H9 (cell line): ENCODE measurements around the gene MKRN2OS. TPM values are rescaled to one million over a fixed set of nuclear protein-coding genes. Genes with fewer than 3 reads are reported as not detected.
A peak's percentile ranks its signal among the peaks of the same experiment; 100 is the strongest.

Source experiments
- DNase-seq: peaks from one replicate; pipeline ENCODE4 v3.0.0-alpha.2; 2017
- H2AFZ ChIP-seq: one replicate; pipeline ENCODE4 v1.6.1; 2013; ENCODE audit warnings: mild to moderate bottlenecking, low read length, control low read depth, moderate library complexity
- H2AK5ac ChIP-seq: 2 replicates; pipeline ENCODE4 v1.6.1; 2013; ENCODE audit warnings: low read length, control low read depth, mixed read lengths; ENCODE audit not compliant: insufficient read length
- H2BK120ac ChIP-seq: one replicate; pipeline ENCODE4 v1.6.1; 2013; ENCODE audit warnings: low read depth, mild to moderate bottlenecking, low read length, control low read depth, inconsistent platforms; ENCODE audit not compliant: poor library complexity, severe bottlenecking
- H2BK12ac ChIP-seq: 2 replicates; pipeline ENCODE4 v1.6.1; 2013; ENCODE audit warnings: low read length, control low read depth, mixed read lengths, low read depth; ENCODE audit not compliant: insufficient read length
- H2BK15ac ChIP-seq: 2 replicates; pipeline ENCODE4 v1.6.1; 2013; ENCODE audit warnings: low read depth, low read length, control low read depth
- H2BK20ac ChIP-seq: one replicate; pipeline ENCODE4 v1.6.1; 2013; ENCODE audit warnings: low read depth, mild to moderate bottlenecking, low read length, control low read depth, inconsistent platforms; ENCODE audit not compliant: poor library complexity, severe bottlenecking
- H2BK5ac ChIP-seq: 2 replicates; pipeline ENCODE4 v1.6.1; 2013; ENCODE audit warnings: low read length, control low read depth, mixed read lengths; ENCODE audit not compliant: insufficient read length
- H3K14ac ChIP-seq: 2 replicates; pipeline ENCODE4 v1.6.1; 2013; ENCODE audit warnings: low read length, control low read depth; ENCODE audit not compliant: insufficient read depth
- H3K18ac ChIP-seq: 2 replicates; pipeline ENCODE4 v1.6.1; 2013; ENCODE audit warnings: low read depth, mild to moderate bottlenecking, mixed read lengths, low read length, control low read depth; ENCODE audit not compliant: insufficient read length
- H3K23ac ChIP-seq: 2 replicates; pipeline ENCODE4 v1.6.1; 2013; ENCODE audit warnings: low read length, control low read depth, mixed read lengths, low read depth; ENCODE audit not compliant: insufficient read length
- H3K23me2 ChIP-seq: 2 replicates; pipeline ENCODE4 v1.6.1; 2013; ENCODE audit warnings: low read depth, mild to moderate bottlenecking, mixed read lengths, low read length, control low read depth; ENCODE audit not compliant: insufficient read length, poor library complexity, severe bottlenecking
- H3K27ac ChIP-seq: 2 replicates; pipeline ENCODE4 v1.5.1; 2013; ENCODE audit warnings: low read length, control low read depth, mixed read lengths, low read depth; ENCODE audit not compliant: insufficient read length
- H3K27me3 ChIP-seq: 2 replicates; pipeline ENCODE4 v1.6.1; 2013; ENCODE audit warnings: low read length, control low read depth, inconsistent platforms; ENCODE audit not compliant: insufficient read depth
- H3K4ac ChIP-seq: 2 replicates; pipeline ENCODE4 v1.6.1; 2013; ENCODE audit warnings: low read depth, mild to moderate bottlenecking, control low read depth, inconsistent platforms, low read length, moderate library complexity
- H3K4me1 ChIP-seq: 2 replicates; pipeline ENCODE4 v1.6.1; 2013; ENCODE audit warnings: low read length, control low read depth, inconsistent platforms; ENCODE audit not compliant: insufficient read depth
- H3K4me2 ChIP-seq: 2 replicates; pipeline ENCODE4 v1.6.1; 2013; ENCODE audit warnings: low read length, control low read depth, mixed read lengths; ENCODE audit not compliant: insufficient read length, insufficient read depth
- H3K56ac ChIP-seq: 2 replicates; pipeline ENCODE4 v1.6.1; 2013; ENCODE audit warnings: low read depth, mild to moderate bottlenecking, mixed read lengths, low read length, control low read depth; ENCODE audit not compliant: insufficient read length
- H3K79me1 ChIP-seq: 2 replicates; pipeline ENCODE4 v1.6.1; 2013; ENCODE audit warnings: low read depth, mild to moderate bottlenecking, moderate library complexity, low read length, control low read depth, inconsistent platforms; ENCODE audit not compliant: insufficient read depth, poor library complexity, severe bottlenecking
- H3K79me2 ChIP-seq: 2 replicates; pipeline ENCODE4 v1.6.1; 2013; ENCODE audit warnings: low read length, control low read depth, inconsistent platforms; ENCODE audit not compliant: insufficient read depth
- H3K9ac ChIP-seq: 2 replicates; pipeline ENCODE4 v1.6.1; 2013; ENCODE audit warnings: low read length, control low read depth, mixed read lengths; ENCODE audit not compliant: insufficient read length; ENCODE audit errors: extremely low read depth
- H3K9me3 ChIP-seq: one replicate; pipeline ENCODE4 v1.6.1; 2013; ENCODE audit warnings: low read depth, low read length, inconsistent platforms; ENCODE audit not compliant: control insufficient read depth
- H3T11ph ChIP-seq: one replicate; pipeline ENCODE4 v1.6.1; 2013; ENCODE audit warnings: mild to moderate bottlenecking, low read length, control low read depth, inconsistent platforms
- H4K20me1 ChIP-seq: one replicate; pipeline ENCODE4 v1.6.1; 2013; ENCODE audit not compliant: control insufficient read depth, insufficient read length, insufficient read depth
- H4K5ac ChIP-seq: 2 replicates; pipeline ENCODE4 v1.6.1; 2013; ENCODE audit warnings: low read depth, mild to moderate bottlenecking, mixed read lengths, low read length, control low read depth; ENCODE audit not compliant: insufficient read length
- H4K8ac ChIP-seq: replicated peaks from 2 replicates; pipeline ENCODE4 v1.6.1; 2013; ENCODE audit warnings: low read length, control low read depth, mixed read lengths, low read depth; ENCODE audit not compliant: insufficient read length
- H4K91ac ChIP-seq: 2 replicates; pipeline ENCODE4 v1.6.1; 2013; ENCODE audit warnings: low read depth, mild to moderate bottlenecking, moderate library complexity, mixed read lengths, low read length, control low read depth; ENCODE audit not compliant: insufficient read length
- H3K27ac Mint-ChIP-seq, 3 experiments: 2 replicates in 2 of 3; 3 replicates in 1 of 3; pipeline ENCODE4 v1.8.0; 2020 to 2021; ENCODE audit warnings: mixed read lengths in 3 of 3, mild to moderate bottlenecking in 1 of 3, moderate library complexity in 1 of 3
- H3K27me3 Mint-ChIP-seq: 2 replicates; pipeline ENCODE4 v1.8.0; 2021; ENCODE audit warnings: low read depth, mild to moderate bottlenecking, moderate library complexity, mixed read lengths
- H3K36me3 Mint-ChIP-seq, 3 experiments: 2 replicates in 2 of 3; 3 replicates in 1 of 3; pipeline ENCODE4 v1.8.0; 2020 to 2021; ENCODE audit warnings: low read depth in 3 of 3, mixed read lengths in 3 of 3; ENCODE audit not compliant: insufficient read depth in 1 of 3
- H3K4me1 Mint-ChIP-seq, 2 experiments: 2 replicates each; pipeline ENCODE4 v1.8.0; 2020; ENCODE audit warnings: mixed read lengths in 2 of 2
- H3K4me3 Mint-ChIP-seq, 2 experiments: 2 replicates in 1 of 2; 3 replicates in 1 of 2; pipeline ENCODE4 v1.8.0; 2020 to 2021; ENCODE audit warnings: mild to moderate bottlenecking in 2 of 2, mixed read lengths in 2 of 2, moderate library complexity in 1 of 2
- H3K9me3 Mint-ChIP-seq, 2 experiments: 2 replicates in 1 of 2; 3 replicates in 1 of 2; pipeline ENCODE4 v1.8.0; 2020; ENCODE audit warnings: mild to moderate bottlenecking in 2 of 2, mixed read lengths in 2 of 2, moderate library complexity in 1 of 2
- CTCF ChIP-seq: fragments of 200-600 bp; sonication (generic); conservative IDR thresholded peaks from 3 replicates; pipeline ENCODE4 v1.8.0; 2021; ENCODE audit warnings: antibody characterized with exemption, mild to moderate bottlenecking
- WGBS: extraction: QIAGEN DNeasy Blood & Tissue Kit; methylation state at CpG from one replicate; pipeline ENCODE4 v1.1.7; 2013; ENCODE audit warnings: missing lambda C conversion rate, low lambda C conversion rate, mixed read lengths; ENCODE audit not compliant: insufficient read length; ENCODE audit errors: extremely low coverage; 5-methylcytosine and 5-hydroxymethylcytosine counted together
- total RNA-seq: library from RNA; stranded (reverse); gene quantifications from 2 replicates; pipeline ENCODE4 v1.2.1, GENCODE V29; 2021

MKRN2OS gene
- total RNA-seq, 1 experiment from 2014 or later = 0.44 TPM

- no peak overlapping the region for H3K14ac ChIP-seq
- H4K20me1 ChIP-seq = no peaks in the 10 kb centered on the region
- H3K79me1 ChIP-seq = peaks cover 6% of the 10 kb centered on the region
- H3T11ph ChIP-seq = no peak overlapping the region
- peak overlapping the region in 1 of 3 experiments; percentile 57; a peak in 1 of 7 replicates for H3K27ac Mint-ChIP-seq
- H2BK120ac ChIP-seq = no peak overlapping the region
- no peaks in the 10 kb centered on the region for H3K27me3 Mint-ChIP-seq
- no peak overlapping the region for H3K9ac ChIP-seq
- TF ChIP-seq CTCF = no peak
- H3K18ac ChIP-seq = no peak overlapping the region
- H2AK5ac ChIP-seq = no peak overlapping the region
- H3K36me3 Mint-ChIP-seq = peaks cover 31 to 43% (median 42%) of the 10 kb centered on the region in 3 experiments; a peak in 6 of 7 replicates
- H3K9me3 Mint-ChIP-seq = no peaks in the 10 kb centered on the region
- no peak overlapping the region for H3K4me2 ChIP-seq
- no peak overlapping the region for H3K27ac ChIP-seq
- H2BK5ac ChIP-seq = no peak overlapping the region
- H3K4me3 Mint-ChIP-seq = no peak overlapping the region
- H3K23me2 ChIP-seq = no peaks in the 10 kb centered on the region
- H3K4ac ChIP-seq = no peak overlapping the region
- H3K9me3 ChIP-seq = no peaks in the 10 kb centered on the region
- peaks cover 12% of the 10 kb centered on the region in 2 experiments for H3K4me1 Mint-ChIP-seq
- no peak for DNase-seq
- H4K8ac ChIP-seq = no peak overlapping the region
- H3K56ac ChIP-seq = no peak overlapping the region
- no peak overlapping the region for H3K23ac ChIP-seq
- H4K91ac ChIP-seq = no peak overlapping the region
- H2AFZ ChIP-seq = no peak overlapping the region
- H3K4me1 ChIP-seq = no peaks in the 10 kb centered on the region
- no peaks in the 10 kb centered on the region for H3K27me3 ChIP-seq
- no peak overlapping the region for H2BK15ac ChIP-seq
- H2BK12ac ChIP-seq = no peak overlapping the region
- H4K5ac ChIP-seq = no peak overlapping the region
- WGBS = no CpG with 5 or more reads among the region's 3 CpGs
- H3K79me2 ChIP-seq = peaks cover 14% of the 10 kb centered on the region; the same call in 1 of the 2 replicates
- no peak overlapping the region for H2BK20ac ChIP-seq
Measured at GRCh38 chr3:12568747-12569146, 23.4 kb upstream of the MKRN2OS start.
